ENCODE measurements around the gene TAF13. TPM values are rescaled to one million over a fixed set of nuclear protein-coding genes. Genes with fewer than 3 reads are reported as not detected.
A peak's percentile ranks its signal among the peaks of the same experiment; 100 is the strongest.
"Not testable (repeated sequence)": the region's sequence is repeated elsewhere in the genome, so short reads cannot be mapped to it uniquely, and the experiment has no call there.

Gene TAF13
- polyA plus RNA-seq, 1 donor: 49.5 TPM

- DNase-seq: no peak
Observed at GRCh38 chr1:109094377-109094803, 18.6 kb upstream of the TAF13 start.

- no peak for DNase-seq
Observed at GRCh38 chr1:109091839-109092193, 16.0 kb upstream of the TAF13 start.

GRCh38 chr1:109091078-109091838, 15.5 kb upstream of the TAF13 start:
- DNase-seq: no peak

- DNase-seq: peak; percentile 93
Observed at GRCh38 chr1:109090196-109091077, 14.6 kb upstream of the TAF13 start, which contains the start of gene TMEM167B. TSS of gene TMEM167B (plus strand) at chr1:109090764. CDS start at chr1:109090873, 109 bp downstream.

GRCh38 chr1:109089242-109090015, 13.6 kb upstream of the TAF13 start:
- DNase-seq: peak; percentile 42

GRCh38 chr1:109084563-109085517, 9.0 kb upstream of the TAF13 start:
- DNase-seq: no peak

- DNase-seq: no peak
Observed at GRCh38 chr1:109083923-109084322, 8.1 kb upstream of the TAF13 start.

GRCh38 chr1:109083501-109083900, 7.7 kb upstream of the TAF13 start:
- DNase-seq: no peak

GRCh38 chr1:109080441-109081082, 4.8 kb upstream of the TAF13 start:
- DNase-seq: no peak

- DNase-seq: no peak
Observed at GRCh38 chr1:109079240-109079622, 3.4 kb upstream of the TAF13 start.

GRCh38 chr1:109078317-109078716, 2.5 kb upstream of the TAF13 start:
- DNase-seq: no peak

- no peak for DNase-seq
Observed at GRCh38 chr1:109069294-109069693, 6.5 kb downstream of the TAF13 start.

- no peak for DNase-seq
Observed at GRCh38 chr1:109067883-109068282, 7.9 kb downstream of the TAF13 start.

- DNase-seq: no peak
Observed at GRCh38 chr1:109065137-109065536, 10.7 kb downstream of the TAF13 start.

GRCh38 chr1:109061183-109061582, 14.6 kb downstream of the TAF13 start:
- DNase-seq: no peak

GRCh38 chr1:109060707-109061106, 15.1 kb downstream of the TAF13 start:
- no peak for DNase-seq

- DNase-seq: no peak
Observed at GRCh38 chr1:109059026-109059425, 16.8 kb downstream of the TAF13 start.

GRCh38 chr1:109056064-109056463, 19.7 kb downstream of the TAF13 start:
- DNase-seq: no peak

- DNase-seq: not testable (repeated sequence)
Observed at GRCh38 chr1:109052145-109052544, 23.7 kb downstream of the TAF13 start.

GRCh38 chr1:109050228-109050995, 25.4 kb downstream of the TAF13 start:
- no peak for DNase-seq
